LNCAP (cell line): ENCODE data around the gene FES.

Experiments
- CTCF ChIP-seq: fragments of 450-650 bp; IDR thresholded peaks from 2 replicates; pipeline ENCODE4 v1.5.1; 2017; ENCODE audit warnings: mild to moderate bottlenecking

FES gene

GRCh38 chr15:90879730-90880366 is 4.5 kb upstream of the FES start:
- no peak for TF ChIP-seq CTCF

GRCh38 chr15:90880381-90881145 is 3.7 kb upstream of the FES start:
- no peak for TF ChIP-seq CTCF

GRCh38 chr15:90881181-90881977 is 2.9 kb upstream of the FES start:
- TF ChIP-seq CTCF: no peak

- TF ChIP-seq CTCF: no peak
Measured at GRCh38 chr15:90881978-90882721, 2.2 kb upstream of the FES start.

GRCh38 chr15:90882781-90883525 is 1.4 kb upstream of the FES start:
- no peak for TF ChIP-seq CTCF

- no peak for TF ChIP-seq CTCF
Measured at GRCh38 chr15:90883526-90883975, 753 bp upstream of the FES start.
